DMS53 treated with DMSO at 0.1 percent for 48 hours (cell line): ENCODE measurements around the gene AGAP3.
A peak's percentile ranks its signal among the peaks of the same experiment; 100 is the strongest.

Experiments
- DNase-seq: peaks from one replicate; lab custom pipeline; 2025; ENCODE audit not compliant: unreplicated experiment; lab: John Stamatoyannopoulos, UW

AGAP3 gene

GRCh38 chr7:151122796-151123157 lies 36.5 kb downstream of the AGAP3 start:
- no peak for DNase-seq

- no peak for DNase-seq
Observed at GRCh38 chr7:151123158-151123821, 37.0 kb downstream of the AGAP3 start.

GRCh38 chr7:151123822-151124464 lies 37.7 kb downstream of the AGAP3 start:
- peak; percentile 84 for DNase-seq

GRCh38 chr7:151124481-151124880 lies 38.2 kb downstream of the AGAP3 start:
- DNase-seq: no peak

- DNase-seq: no peak
Observed at GRCh38 chr7:151124899-151125399, 38.7 kb downstream of the AGAP3 start.

- no peak for DNase-seq
Observed at GRCh38 chr7:151125470-151125845, 39.2 kb downstream of the AGAP3 start.

- DNase-seq: no peak
Observed at GRCh38 chr7:151125846-151126481, 39.7 kb downstream of the AGAP3 start.

- no peak for DNase-seq
Observed at GRCh38 chr7:151126491-151127137, 40.3 kb downstream of the AGAP3 start.

- DNase-seq: no peak
Observed at GRCh38 chr7:151128144-151128543, 41.9 kb downstream of the AGAP3 start.

- no peak for DNase-seq
Observed at GRCh38 chr7:151128716-151129115, 42.4 kb downstream of the AGAP3 start.

- DNase-seq: no peak
Observed at GRCh38 chr7:151129117-151129959, 43.1 kb downstream of the AGAP3 start.

GRCh38 chr7:151129960-151130591 lies 43.8 kb downstream of the AGAP3 start:
- DNase-seq: no peak

- DNase-seq: no peak
Observed at GRCh38 chr7:151130741-151131157, 44.5 kb downstream of the AGAP3 start.

GRCh38 chr7:151131224-151131591 lies 44.9 kb downstream of the AGAP3 start:
- no peak for DNase-seq

- DNase-seq: no peak
Observed at GRCh38 chr7:151131592-151132293, 45.5 kb downstream of the AGAP3 start.

- DNase-seq: no peak
Observed at GRCh38 chr7:151132461-151133205, 46.4 kb downstream of the AGAP3 start.

- DNase-seq: no peak
Observed at GRCh38 chr7:151133266-151133985, 47.2 kb downstream of the AGAP3 start.

GRCh38 chr7:151133986-151134742 lies 47.9 kb downstream of the AGAP3 start:
- no peak for DNase-seq
